HL-60 (cell line): Measurements from ENCODE around the gene ZRANB3.

ENCODE experiments used
- DNase-seq, 2 experiments: peaks; one replicate each; pipeline ENCODE4 v3.0.0-alpha.2; 2010 to 2020; ENCODE audit warnings: low read depth in 1 of 2, low spot score in 1 of 2
- H3K27ac ChIP-seq: fragments of 250-450 bp; sonication (Bioruptor Pico); replicated peaks from 2 replicates; pipeline ENCODE4 v1.5.1; 2020; ENCODE audit warnings: mild to moderate bottlenecking, moderate library complexity
- H3K27me3 ChIP-seq: fragments of 250-450 bp; sonication (Bioruptor Pico); 2 replicates; pipeline ENCODE4 v1.5.1; 2021; ENCODE audit warnings: mild to moderate bottlenecking, moderate library complexity; ENCODE audit not compliant: insufficient read depth, poor library complexity, severe bottlenecking
- H3K4me3 ChIP-seq: replicated peaks from 2 replicates; pipeline ENCODE4 v1.5.1; 2011; ENCODE audit warnings: mild to moderate bottlenecking, control low read depth, low read length; ENCODE audit not compliant: insufficient read depth
- CTCF ChIP-seq: IDR thresholded peaks from one replicate; pipeline ENCODE4 v1.5.1; 2011; ENCODE audit warnings: low read length, control low read depth, inconsistent platforms; ENCODE audit not compliant: insufficient read depth
- GABPA ChIP-seq: IDR thresholded peaks from 2 replicates; pipeline ENCODE4 v1.6.1; 2012; ENCODE audit warnings: low read depth
- POLR2AphosphoS5 ChIP-seq: IDR thresholded peaks from 2 replicates; pipeline ENCODE4 v1.6.1; 2012; ENCODE audit warnings: low read depth
- REST ChIP-seq: IDR thresholded peaks from 2 replicates; pipeline ENCODE4 v1.6.1; 2012; ENCODE audit warnings: low read depth; ENCODE audit not compliant: insufficient replicate concordance
- SPI1 ChIP-seq: IDR thresholded peaks from 2 replicates; pipeline ENCODE4 v1.6.1; 2012; ENCODE audit warnings: low read depth, mild to moderate bottlenecking, borderline replicate concordance

ZRANB3 gene

GRCh38 chr2:135279209-135279608 is 251.8 kb downstream of the ZRANB3 start:
- Histone ChIP-seq H3K4me3 (no peak overlapping the region), H3K27ac (no peak overlapping the region), H3K27me3 (no peaks in the 10 kb centered on the region)
- DNase-seq, result no peak
- TF ChIP-seq REST (no peak), GABPA (no peak), CTCF (no peak), SPI1 (no peak), POLR2AphosphoS5 (no peak)

GRCh38 chr2:135276525-135276924 is 254.5 kb downstream of the ZRANB3 start:
- H3K27ac ChIP-seq, result no peak overlapping the region
- TF ChIP-seq REST, result no peak
- no peak for TF ChIP-seq POLR2AphosphoS5
- no peak for TF ChIP-seq SPI1
- no peak for DNase-seq

GRCh38 chr2:135271006-135271405 is 260.0 kb downstream of the ZRANB3 start:
- H3K27me3 ChIP-seq, result no peaks in the 10 kb centered on the region
- no peak overlapping the region for H3K27ac ChIP-seq
- no peak for DNase-seq
- H3K4me3 ChIP-seq, result no peak overlapping the region
- TF ChIP-seq GABPA (no peak), REST (no peak), POLR2AphosphoS5 (no peak), SPI1 (no peak), CTCF (no peak)

More at GRCh38 chr2:135276525-135276924, 254.5 kb downstream of the ZRANB3 start:
- no peaks in the 10 kb centered on the region for H3K27me3 ChIP-seq
- no peak overlapping the region for H3K4me3 ChIP-seq
